Mesothelial cell of epicardium (in vitro differentiated cells): Measurements from ENCODE around the gene PDE1C. TPM values are rescaled to one million over a fixed set of nuclear protein-coding genes. Genes with fewer than 3 reads are reported as not detected.

ENCODE experiments used
- DNase-seq, 2 experiments: peaks; one replicate each; pipeline ENCODE4 v3.0.0; 2021; ENCODE audit warnings: low spot score in 2 of 2; ENCODE audit not compliant: unreplicated experiment in 2 of 2
- H3K27ac Mint-ChIP-seq: 2 replicates; pipeline ENCODE4 v1.8.0; 2021; ENCODE audit warnings: mixed read lengths
- H3K27me3 Mint-ChIP-seq: 2 replicates; pipeline ENCODE4 v1.8.0; 2021; ENCODE audit warnings: low read depth, mixed read lengths
- H3K36me3 Mint-ChIP-seq: 2 replicates; pipeline ENCODE4 v1.8.0; 2021; ENCODE audit warnings: mixed read lengths
- H3K4me1 Mint-ChIP-seq: 2 replicates; pipeline ENCODE4 v1.8.0; 2021; ENCODE audit warnings: mixed read lengths
- H3K4me3 Mint-ChIP-seq: 2 replicates; pipeline ENCODE4 v1.8.0; 2021; ENCODE audit warnings: mild to moderate bottlenecking, moderate library complexity, mixed read lengths
- H3K9me3 Mint-ChIP-seq: 2 replicates; pipeline ENCODE4 v1.8.0; 2021; ENCODE audit warnings: mixed read lengths
- CTCF ChIP-seq: fragments of 200-600 bp; sonication (generic); IDR thresholded peaks from one replicate; pipeline ENCODE4 v1.5.0; 2021; ENCODE audit warnings: antibody characterized with exemption; ENCODE audit not compliant: unreplicated experiment
- total RNA-seq: library from RNA; stranded (reverse); gene quantifications from 3 replicates; pipeline ENCODE4 v1.2.1, GENCODE V29; 2021

PDE1C gene
- total RNA-seq, 1 donor from 2014 or later, result 0.94 TPM

- Mint-ChIP-seq H3K36me3 (no peaks in the 10 kb centered on the region), H3K27ac (no peak overlapping the region), H3K4me3 (no peak overlapping the region), H3K4me1 (no peaks in the 10 kb centered on the region), H3K27me3 (peaks cover 19% of the 10 kb centered on the region), H3K9me3 (no peaks in the 10 kb centered on the region)
- no peak for TF ChIP-seq CTCF
- no peak for DNase-seq
Measured at GRCh38 chr7:31874631-31875386, 195.4 kb downstream of the PDE1C start.

GRCh38 chr7:31873816-31874597, 196.2 kb downstream of the PDE1C start:
- H3K27ac Mint-ChIP-seq, result no peak overlapping the region
- H3K9me3 Mint-ChIP-seq, result peaks cover under 1% of the 10 kb centered on the region
- H3K4me1 Mint-ChIP-seq, result no peaks in the 10 kb centered on the region
- H3K36me3 Mint-ChIP-seq, result no peaks in the 10 kb centered on the region
- no peak overlapping the region for H3K4me3 Mint-ChIP-seq
- no peak for DNase-seq
- no peak for TF ChIP-seq CTCF
- peaks cover 24% of the 10 kb centered on the region for H3K27me3 Mint-ChIP-seq

GRCh38 chr7:31872545-31873370, 197.4 kb downstream of the PDE1C start:
- Mint-ChIP-seq H3K27me3 (peaks cover 28% of the 10 kb centered on the region), H3K4me1 (no peaks in the 10 kb centered on the region), H3K9me3 (peaks cover 13% of the 10 kb centered on the region), H3K36me3 (no peaks in the 10 kb centered on the region), H3K27ac (no peak overlapping the region), H3K4me3 (no peak overlapping the region)
- no peak for DNase-seq
- no peak for TF ChIP-seq CTCF

GRCh38 chr7:31864646-31865045, 205.6 kb downstream of the PDE1C start:
- DNase-seq, result no peak
- H3K27me3 Mint-ChIP-seq, result peaks cover 24% of the 10 kb centered on the region
- H3K9me3 Mint-ChIP-seq, result peaks cover 19% of the 10 kb centered on the region
- H3K4me1 Mint-ChIP-seq, result peaks cover 9% of the 10 kb centered on the region
- H3K4me3 Mint-ChIP-seq, result no peak overlapping the region
- H3K27ac Mint-ChIP-seq, result no peak overlapping the region
- no peak for TF ChIP-seq CTCF
- no peaks in the 10 kb centered on the region for H3K36me3 Mint-ChIP-seq

- DNase-seq, result no peak
- Mint-ChIP-seq H3K4me1 (peaks cover 9% of the 10 kb centered on the region), H3K9me3 (peaks cover 4% of the 10 kb centered on the region), H3K27ac (no peak overlapping the region), H3K36me3 (no peaks in the 10 kb centered on the region), H3K27me3 (peaks cover 29% of the 10 kb centered on the region), H3K4me3 (no peak overlapping the region)
- TF ChIP-seq CTCF, result no peak
Measured at GRCh38 chr7:31860925-31861324, 209.3 kb downstream of the PDE1C start.
